GM21723 (cell line): ENCODE data around the gene CNPY1.

ENCODE experiments used
- ATAC-seq: cut with Tn5 transposase; IDR thresholded peaks from one replicate; pipeline ENCODE4 v1.9.1; 2021; ENCODE audit warnings: mild to moderate bottlenecking, moderate library complexity; ENCODE audit not compliant: unreplicated experiment

The CNPY1 gene

GRCh38 chr7:155514296-155514695 is 32.1 kb downstream of the CNPY1 start:
- ATAC-seq = no peak

- no peak for ATAC-seq
These were observed 32.6 kb downstream of the CNPY1 start for GRCh38 chr7:155513543-155514285.

GRCh38 chr7:155512246-155512887 is 34.0 kb downstream of the CNPY1 start:
- no peak for ATAC-seq

GRCh38 chr7:155511702-155511996 is 34.7 kb downstream of the CNPY1 start:
- ATAC-seq = no peak

DNA sequence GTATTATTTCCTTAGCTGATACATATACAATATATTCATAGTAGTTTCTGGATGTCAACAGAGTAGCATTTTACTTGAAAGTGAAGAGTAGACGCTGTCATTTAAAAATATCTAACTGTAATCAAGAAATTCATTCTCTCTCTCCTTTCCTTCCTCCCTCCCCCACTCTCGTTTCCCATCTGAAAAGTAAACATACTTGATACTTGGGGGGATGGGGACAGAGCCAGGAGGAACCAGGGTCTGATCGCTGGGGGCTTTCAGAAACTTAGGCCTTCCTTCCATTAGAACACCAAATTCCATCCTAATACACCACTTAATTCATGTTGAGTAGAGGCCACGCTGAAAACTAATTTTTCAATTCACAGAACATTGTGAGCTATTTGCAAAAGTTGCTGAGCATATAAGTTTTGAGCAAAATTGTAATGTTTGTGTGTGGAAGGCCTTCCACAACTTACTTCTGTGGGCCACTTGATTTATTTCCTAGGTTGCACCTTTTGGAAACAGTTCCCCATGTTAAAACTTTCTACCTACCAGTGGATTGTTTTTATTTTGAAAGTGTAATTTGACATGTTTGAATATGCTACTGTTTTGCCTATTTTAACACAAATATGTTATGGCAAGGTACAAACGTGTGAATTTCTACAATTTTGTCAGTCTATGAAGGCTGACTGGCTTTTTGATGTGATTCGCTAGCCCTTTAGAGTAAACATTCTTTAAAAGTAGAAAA is 35.2 kb downstream of the CNPY1 start:
- no peak for ATAC-seq

DNA sequence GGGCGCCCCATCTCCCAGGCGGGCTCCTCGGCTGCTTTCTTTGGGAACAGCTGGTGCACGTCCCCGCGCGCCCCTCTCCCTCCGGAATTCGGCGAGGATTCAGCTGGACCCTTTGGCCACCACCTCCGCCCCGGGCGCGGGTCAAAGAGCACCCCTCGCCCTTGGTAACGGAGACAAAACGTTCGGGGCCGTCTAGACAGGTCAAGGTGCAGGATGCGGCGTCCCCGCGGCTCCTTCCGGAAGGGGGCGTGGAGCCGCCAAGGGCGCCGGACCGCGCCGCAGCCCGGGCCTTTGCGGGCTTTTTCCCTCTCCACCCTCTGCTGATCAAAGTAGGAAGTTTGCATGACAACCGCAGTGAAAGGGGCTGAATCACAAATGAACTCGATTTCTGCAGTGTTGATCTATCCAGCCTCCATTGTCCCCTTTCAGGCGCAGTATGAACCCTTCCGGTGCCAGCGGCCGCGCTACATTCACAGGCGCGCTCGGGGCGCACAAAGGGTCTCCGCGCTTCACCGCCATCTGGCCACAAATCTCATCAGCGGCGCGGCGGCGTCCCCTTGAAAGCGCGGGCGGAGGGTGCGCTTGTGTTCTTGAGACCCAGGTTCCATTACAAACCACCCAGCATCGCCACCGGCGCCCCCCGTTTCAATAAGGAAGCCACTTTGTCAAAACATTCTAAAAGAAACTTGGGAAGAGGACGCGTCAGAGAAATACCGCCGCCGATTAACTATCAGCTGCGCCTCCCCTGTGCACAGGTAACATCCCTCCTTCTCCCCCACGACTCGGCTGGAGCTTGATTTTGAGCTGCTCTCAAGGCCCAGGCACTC is 36.4 kb downstream of the CNPY1 start:
- no peak for ATAC-seq

- ATAC-seq = no peak
These were observed 37.0 kb downstream of the CNPY1 start for GRCh38 chr7:155509359-155509724.

DNA sequence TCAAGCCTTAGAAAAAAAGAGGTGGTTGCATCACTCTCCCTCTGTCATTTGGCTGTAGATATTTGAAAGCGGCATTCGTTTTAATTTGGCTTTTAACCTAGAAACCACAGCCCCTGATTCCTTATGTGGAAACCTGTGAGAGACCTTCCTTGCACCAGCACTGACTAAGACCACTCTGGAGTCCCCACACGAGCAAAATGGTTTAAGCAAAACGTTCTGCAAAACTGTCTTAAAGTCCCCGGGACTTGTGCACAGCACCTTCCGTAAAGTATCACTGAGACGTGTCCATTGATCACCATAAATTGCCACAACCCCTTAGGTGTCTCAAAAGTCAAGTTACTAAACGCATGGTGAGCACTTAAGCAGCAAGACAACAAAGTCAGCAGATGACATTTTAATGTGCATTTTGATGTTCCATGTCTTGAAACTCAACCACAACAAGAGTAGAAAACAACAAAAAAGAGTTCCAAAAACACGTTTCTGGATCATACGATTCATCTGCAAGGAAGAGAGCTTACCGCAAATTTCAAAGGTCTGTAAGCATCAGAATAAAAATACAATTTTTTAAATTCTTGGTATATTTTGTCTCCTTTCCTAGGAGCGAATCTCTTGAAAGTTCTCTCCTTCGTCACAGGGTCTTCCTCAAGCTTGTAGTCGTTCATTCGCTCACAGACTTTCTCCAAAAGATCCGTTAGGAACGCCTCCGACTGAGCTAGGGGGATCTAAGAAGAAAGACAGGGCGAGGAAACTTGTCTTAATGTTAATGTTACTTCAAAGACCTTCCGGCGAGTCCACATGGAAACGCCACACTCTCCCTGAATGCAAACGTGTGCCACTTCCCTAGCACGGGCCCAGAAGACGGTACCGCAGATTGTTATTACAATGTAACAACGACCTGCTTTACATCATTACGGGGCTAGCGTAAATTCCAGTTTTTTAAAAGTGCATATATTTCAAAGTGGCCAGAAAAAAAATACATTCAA is 37.7 kb downstream of the CNPY1 start:
- no peak for ATAC-seq

GRCh38 chr7:155507576-155507975 is 38.8 kb downstream of the CNPY1 start:
- no peak for ATAC-seq

DNA sequence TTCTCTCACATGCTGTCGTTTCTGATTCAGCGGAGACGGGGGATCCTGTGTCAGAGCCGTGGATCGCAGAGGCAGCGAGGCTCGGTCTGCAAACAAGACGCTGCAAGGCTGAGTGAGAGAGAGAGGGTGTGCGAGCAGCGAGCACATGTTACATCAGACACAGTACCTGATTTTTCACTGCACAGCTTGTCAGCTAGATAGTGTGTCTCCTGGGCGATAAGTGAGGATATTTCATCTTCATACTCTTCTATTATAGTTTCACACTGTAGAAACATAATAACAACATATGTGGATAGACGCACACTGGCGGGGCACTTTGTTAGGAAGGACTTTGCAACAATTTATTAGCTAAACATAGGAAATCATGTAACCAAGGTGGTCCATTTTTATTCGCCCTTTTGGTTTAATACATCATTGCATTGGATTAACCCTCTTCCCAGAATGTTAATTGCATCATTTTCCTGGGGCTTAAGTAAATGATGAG is 39.5 kb downstream of the CNPY1 start:
- no peak for ATAC-seq

- no peak for ATAC-seq
These were observed 41.0 kb downstream of the CNPY1 start for GRCh38 chr7:155505422-155505793.

DNA sequence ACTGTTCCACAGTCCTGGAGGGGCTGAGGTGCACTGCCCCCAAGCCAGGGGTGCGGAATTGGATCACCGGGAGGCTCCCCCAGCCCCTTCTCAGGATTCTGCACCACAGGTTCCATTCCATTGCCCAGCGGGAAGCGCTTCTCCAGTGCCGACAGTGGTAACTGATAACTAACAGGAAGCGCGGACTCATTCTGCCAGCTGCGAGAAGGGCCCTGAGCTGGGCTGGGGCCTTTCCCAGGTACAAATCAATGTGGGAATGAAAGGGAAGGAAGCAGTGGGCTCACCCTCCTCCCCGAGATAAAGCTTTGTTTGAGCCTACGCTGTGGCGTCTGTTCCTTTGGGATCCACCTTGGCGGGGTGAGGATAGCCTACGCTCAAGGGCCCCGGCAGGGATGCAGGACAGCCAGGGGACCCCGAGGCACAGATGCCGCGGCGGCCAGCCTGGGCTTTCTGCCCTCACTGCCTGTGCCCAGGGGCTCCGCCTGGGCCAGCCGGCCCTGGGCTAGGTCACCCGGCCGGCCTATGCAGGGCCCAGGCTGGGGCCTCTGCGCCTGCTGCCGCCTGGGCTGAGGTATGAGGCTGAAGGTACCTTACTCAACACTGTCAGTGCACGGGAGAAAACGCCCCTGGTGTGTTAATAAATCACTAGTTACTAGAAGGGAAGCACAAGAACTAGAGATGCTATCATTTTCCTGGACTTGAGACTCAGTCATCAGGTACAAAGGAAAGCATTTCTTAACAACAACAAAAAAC is 49.0 kb downstream of the CNPY1 start:
- no peak for ATAC-seq

DNA sequence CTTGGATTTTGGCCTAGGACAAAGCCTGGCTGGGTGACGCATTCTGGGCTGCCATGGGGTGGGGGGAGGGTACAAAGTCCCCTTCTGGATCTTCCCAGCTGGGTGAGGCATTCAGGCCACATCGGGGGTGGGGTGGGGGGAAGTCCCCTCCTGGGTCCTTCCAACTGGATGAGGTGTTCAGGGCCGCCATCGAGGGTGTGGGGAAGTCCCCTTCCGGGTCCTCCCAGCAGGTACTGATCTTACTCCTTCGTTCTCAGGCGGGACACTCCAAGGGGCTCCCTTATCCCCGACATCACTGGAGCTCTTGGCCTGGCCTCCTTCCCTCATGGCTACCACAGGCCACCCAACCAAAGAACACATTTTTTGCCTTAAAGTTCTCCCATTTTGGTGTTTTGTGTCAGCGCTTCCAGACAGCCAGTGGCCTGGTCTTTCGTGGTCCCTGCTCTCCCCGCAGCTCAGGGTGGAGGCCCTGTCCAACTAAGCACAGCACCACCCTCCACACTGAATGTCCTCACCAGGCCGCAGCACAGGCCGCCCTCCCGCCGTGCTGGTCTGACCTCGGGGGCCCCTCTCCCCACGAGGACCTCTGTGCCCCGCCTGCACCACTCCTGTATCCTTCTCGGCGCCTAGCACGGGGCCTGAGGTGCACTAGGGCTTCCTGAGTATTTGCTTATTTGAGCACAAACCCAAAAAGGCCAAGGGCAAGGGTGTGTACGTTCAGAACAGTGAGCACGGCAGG is 49.9 kb downstream of the CNPY1 start:
- ATAC-seq = no peak

DNA sequence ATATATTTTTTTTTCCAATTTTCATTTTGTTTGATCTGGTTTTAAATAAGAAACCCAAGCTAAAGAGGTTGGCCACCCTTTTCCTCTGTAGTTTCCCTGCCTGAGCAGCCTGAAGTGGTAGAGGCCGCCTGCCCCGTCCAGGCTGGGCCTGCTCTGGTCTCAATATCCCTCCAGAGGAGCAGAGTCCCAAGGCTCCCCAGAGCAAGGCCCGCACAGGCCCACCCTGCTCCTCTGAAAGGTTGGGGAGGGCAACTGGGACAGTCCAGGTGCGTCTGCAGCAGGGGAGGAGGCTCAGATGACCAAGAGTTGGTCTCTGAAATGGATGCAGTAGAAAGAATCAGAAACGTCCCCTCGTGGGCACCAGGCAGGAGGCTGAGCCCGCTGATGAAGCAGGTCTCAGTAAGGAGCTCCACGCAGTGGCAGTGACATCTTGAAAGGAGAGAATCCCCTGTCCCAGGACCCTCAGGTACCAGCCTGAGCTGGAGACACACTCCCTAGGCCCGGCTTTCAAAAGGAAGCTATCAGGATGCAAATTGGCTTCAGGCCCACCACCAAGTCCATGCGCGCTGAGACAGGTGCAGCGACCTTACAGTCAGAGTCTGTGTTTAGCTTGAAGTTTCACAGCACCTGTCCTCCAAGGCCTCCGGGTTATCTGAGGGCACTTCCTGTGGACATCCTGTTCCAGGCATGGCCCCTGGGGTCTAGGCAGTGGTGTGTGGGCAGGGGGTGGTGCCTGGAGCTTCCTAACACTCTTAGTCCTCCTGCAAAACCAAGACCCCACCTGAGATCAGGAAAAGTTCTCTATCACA is 50.7 kb downstream of the CNPY1 start:
- ATAC-seq = no peak

DNA sequence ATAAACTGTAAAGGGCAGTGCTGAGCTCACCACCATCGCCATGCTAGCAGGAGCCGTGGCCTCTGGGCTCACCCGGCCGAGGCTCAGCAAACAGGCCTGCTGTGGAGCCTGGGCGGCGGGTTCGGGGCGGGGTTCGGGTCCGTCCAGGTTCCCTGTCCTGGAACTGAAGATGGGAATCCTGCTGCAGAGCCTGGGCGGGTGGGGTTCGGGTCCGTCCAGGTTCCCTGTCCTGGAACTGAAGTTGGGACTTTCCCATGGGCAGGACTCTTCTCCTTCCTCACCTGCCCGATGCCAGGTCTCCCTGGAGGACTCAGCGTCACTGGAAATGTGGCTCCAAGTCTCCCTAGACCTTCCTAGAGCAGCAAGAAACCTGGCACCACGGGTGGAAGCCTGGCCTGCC is 51.8 kb downstream of the CNPY1 start:
- ATAC-seq = no peak

DNA sequence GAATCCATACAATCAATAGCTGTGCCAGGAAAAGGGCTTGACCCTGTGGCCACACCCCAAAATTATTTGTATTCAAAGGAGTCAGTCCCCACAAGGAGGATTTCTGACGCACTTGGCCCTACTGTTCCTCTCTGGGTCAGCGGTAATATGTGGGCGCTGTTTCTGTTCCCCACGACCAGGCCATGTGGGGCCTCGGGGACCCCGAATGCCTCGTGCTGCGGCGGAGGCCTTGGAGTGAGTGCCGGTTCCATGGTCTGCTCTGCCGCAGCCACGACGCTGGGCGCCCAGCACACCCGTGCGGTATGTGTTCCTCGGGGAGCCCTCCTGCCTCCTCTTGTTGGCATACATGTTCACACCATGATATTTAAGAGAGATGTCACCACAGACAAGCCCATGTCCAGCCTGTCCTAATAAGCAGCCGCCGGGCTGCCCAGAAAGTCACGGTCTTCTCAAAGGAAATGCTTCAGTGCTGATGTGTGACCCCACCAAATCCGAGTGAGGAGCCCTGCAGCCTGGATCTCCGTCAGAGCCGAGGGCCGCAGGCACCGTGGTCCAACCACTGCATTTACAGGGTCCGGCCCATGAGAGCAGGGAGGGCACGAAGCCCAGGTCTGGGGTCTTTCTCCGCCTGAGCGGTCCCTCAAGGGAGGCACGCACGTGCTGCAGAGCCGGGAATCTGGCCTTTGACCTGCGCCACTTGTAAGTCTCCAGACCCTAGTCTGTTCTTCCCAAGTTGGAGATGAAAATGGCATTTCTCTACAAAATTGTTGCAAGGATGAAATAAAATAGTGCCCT is 52.4 kb downstream of the CNPY1 start:
- ATAC-seq = no peak

- no peak for ATAC-seq
These were observed 54.5 kb downstream of the CNPY1 start for GRCh38 chr7:155491812-155492211.
